RWPE2 (cell line): ENCODE measurements around the gene DOCK8.

Source experiments
- ATAC-seq: fragments of 200-7000 bp; cut with Tn5 transposase; 3 replicates; pipeline ENCODE4 v1.9.1; 2021; ENCODE audit warnings: low read depth
- DNase-seq: peaks from one replicate; pipeline ENCODE4 v3.0.0-alpha.2; 2020; ENCODE audit warnings: low spot score
- H3K27ac ChIP-seq: fragments of 450-650 bp; 2 replicates; pipeline ENCODE4 v1.5.1; 2017; ENCODE audit warnings: mild to moderate bottlenecking; ENCODE audit not compliant: poor library complexity, severe bottlenecking
- H3K27me3 ChIP-seq: fragments of 250-450 bp; sonication (Bioruptor Pico); 2 replicates; pipeline ENCODE4 v1.5.1; 2021; ENCODE audit warnings: mild to moderate bottlenecking, moderate library complexity; ENCODE audit not compliant: insufficient read depth, poor library complexity, severe bottlenecking
- H3K36me3 ChIP-seq: fragments of 250-450 bp; sonication (Bioruptor Pico); 2 replicates; pipeline ENCODE4 v1.5.1; 2020; ENCODE audit warnings: low read depth, mild to moderate bottlenecking, moderate library complexity
- H3K4me1 ChIP-seq: fragments of 250-450 bp; sonication (Bioruptor Pico); 2 replicates; pipeline ENCODE4 v1.5.1; 2021; ENCODE audit warnings: mild to moderate bottlenecking, moderate library complexity; ENCODE audit not compliant: insufficient read depth, poor library complexity, severe bottlenecking
- H3K4me3 ChIP-seq: fragments of 250-450 bp; sonication (Bioruptor Pico); 2 replicates; pipeline ENCODE4 v1.5.1; 2021; ENCODE audit warnings: mild to moderate bottlenecking, moderate library complexity; ENCODE audit not compliant: severe bottlenecking
- H3K9me3 ChIP-seq: fragments of 250-450 bp; sonication (Bioruptor Pico); 2 replicates; pipeline ENCODE4 v1.5.1; 2021; ENCODE audit warnings: mild to moderate bottlenecking, moderate library complexity; ENCODE audit not compliant: severe bottlenecking
- CTCF ChIP-seq: fragments of 450-650 bp; IDR thresholded peaks from one replicate; pipeline ENCODE4 v1.5.1; 2017; ENCODE audit warnings: mild to moderate bottlenecking, moderate library complexity; ENCODE audit not compliant: poor library complexity, severe bottlenecking

The DOCK8 gene

GRCh38 chr9:331197-331596, 116.5 kb downstream of the DOCK8 start:
- TF ChIP-seq CTCF = no peak
- Histone ChIP-seq H3K4me3 (no peak overlapping the region), H3K27me3 (peaks cover 2% of the 10 kb centered on the region), H3K9me3 (no peaks in the 10 kb centered on the region), H3K27ac (no peak overlapping the region), H3K36me3 (no peaks in the 10 kb centered on the region), H3K4me1 (no peaks in the 10 kb centered on the region)
- ATAC-seq (no peak), DNase-seq (no peak)

GRCh38 chr9:335373-335772, 120.7 kb downstream of the DOCK8 start:
- DNase-seq (no peak), ATAC-seq (no peak)
- Histone ChIP-seq H3K27ac (no peak overlapping the region), H3K36me3 (no peaks in the 10 kb centered on the region), H3K9me3 (no peaks in the 10 kb centered on the region), H3K4me1 (no peaks in the 10 kb centered on the region), H3K27me3 (no peaks in the 10 kb centered on the region), H3K4me3 (no peak overlapping the region)
- TF ChIP-seq CTCF = no peak

- Histone ChIP-seq H3K27ac (no peak overlapping the region), H3K9me3 (no peaks in the 10 kb centered on the region), H3K4me1 (no peaks in the 10 kb centered on the region), H3K4me3 (no peak overlapping the region), H3K27me3 (no peaks in the 10 kb centered on the region), H3K36me3 (no peaks in the 10 kb centered on the region)
- ATAC-seq (no peak), DNase-seq (no peak)
- no peak for TF ChIP-seq CTCF
Measured at GRCh38 chr9:336039-336438, 121.4 kb downstream of the DOCK8 start.

GRCh38 chr9:338602-339001, 123.9 kb downstream of the DOCK8 start:
- no peak overlapping the region for H3K27ac ChIP-seq
- no peak for ATAC-seq
- H3K4me1 ChIP-seq = no peaks in the 10 kb centered on the region

More at GRCh38 chr9:338602-339001, 123.9 kb downstream of the DOCK8 start:
- Histone ChIP-seq H3K4me3 (no peak overlapping the region), H3K36me3 (no peaks in the 10 kb centered on the region), H3K27me3 (no peaks in the 10 kb centered on the region), H3K9me3 (no peaks in the 10 kb centered on the region)
- no peak for DNase-seq
- TF ChIP-seq CTCF = no peak
